Lower leg skin (tissue), 3 donors: ENCODE data around the gene NIP7.

Experiments used
- CTCF ChIP-seq, 3 donors: fragments of 450-650 bp; IDR thresholded peaks; one replicate each; pipeline ENCODE4 v1.5.1; 2016; ENCODE audit warnings: antibody characterized with exemption in 3 of 3, mild to moderate bottlenecking in 3 of 3, moderate library complexity in 2 of 3
- POLR2A ChIP-seq, 2 donors: fragments of 450-650 bp; IDR thresholded peaks; one replicate each; pipeline ENCODE4 v1.6.1; 2016 to 2017; ENCODE audit warnings: antibody characterized with exemption in 2 of 2, mild to moderate bottlenecking in 1 of 2, moderate library complexity in 1 of 2

GRCh38 chr16:69294051-69294450 lies 45.5 kb upstream of the NIP7 start:
- TF ChIP-seq CTCF (IDR thresholded peaks at IDR 0.05) = no peak
- no peak for TF ChIP-seq POLR2A (IDR thresholded peaks at IDR 0.05)
